ENCODE results near the gene THRAP3. TPM values are rescaled to one million over a fixed set of nuclear protein-coding genes. Genes with fewer than 3 reads are reported as not detected.
A peak's percentile ranks its signal among the peaks of the same experiment; 100 is the strongest.

Gene THRAP3
- total RNA-seq, 2 donors from 2014 or later: 76.6 to 79.1 TPM

DNA sequence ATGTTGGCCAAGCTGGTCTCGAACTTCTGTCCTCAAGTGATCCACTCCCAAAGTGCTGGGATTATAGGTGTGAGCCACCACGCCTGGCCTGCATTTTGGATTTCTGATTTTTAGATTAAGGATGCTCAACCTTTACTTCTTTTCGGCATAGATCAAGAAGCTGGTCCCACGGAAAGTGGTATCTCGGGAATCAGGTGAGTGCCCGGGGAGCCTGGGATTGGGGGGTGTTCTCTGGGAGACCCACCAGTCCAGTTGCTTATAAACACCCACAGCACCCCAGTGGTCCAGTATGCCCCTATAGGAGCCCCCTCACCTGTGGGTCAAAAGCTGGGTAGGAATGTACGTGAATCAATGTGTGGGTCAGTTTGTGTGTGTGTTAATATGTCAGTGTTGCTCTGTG, 85.2 kb downstream of the THRAP3 start:
- no peak for DNase-seq (ENCODE audit: low spot score)
- intact Hi-C loops (cut with DNase I): loop anchor here in 1 of 2 donors (5.0 kb wide), 1 partner anchor 58 kb away; no protein-coding TSS in a partner anchor

DNA sequence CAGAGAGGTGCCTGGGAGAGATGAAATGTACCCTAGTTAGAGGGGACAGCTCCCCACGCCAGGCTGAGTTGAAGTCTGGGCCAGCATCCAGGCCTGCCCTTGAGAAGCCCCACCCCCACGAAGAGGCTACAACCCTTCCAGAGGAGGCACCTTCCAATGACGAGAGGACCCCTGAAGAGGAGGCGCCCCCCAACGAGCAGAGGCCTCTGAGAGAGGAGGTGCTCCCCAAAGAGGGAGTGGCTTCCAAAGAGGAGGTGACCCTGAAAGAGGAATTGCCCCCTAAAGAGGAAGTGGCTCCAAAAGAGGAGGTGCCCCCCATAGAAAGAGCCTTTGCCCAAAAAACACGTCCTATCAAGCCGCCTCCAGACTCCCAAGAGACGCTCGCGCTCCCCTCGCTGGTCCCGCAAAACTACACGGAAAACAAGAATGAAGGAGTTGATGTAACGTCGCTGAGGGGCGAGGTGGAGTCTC, 96.1 kb downstream of the THRAP3 start:
- DNase-seq (ENCODE audit: low spot score): no peak
- intact Hi-C loops (cut with DNase I): no loop called here

DNA sequence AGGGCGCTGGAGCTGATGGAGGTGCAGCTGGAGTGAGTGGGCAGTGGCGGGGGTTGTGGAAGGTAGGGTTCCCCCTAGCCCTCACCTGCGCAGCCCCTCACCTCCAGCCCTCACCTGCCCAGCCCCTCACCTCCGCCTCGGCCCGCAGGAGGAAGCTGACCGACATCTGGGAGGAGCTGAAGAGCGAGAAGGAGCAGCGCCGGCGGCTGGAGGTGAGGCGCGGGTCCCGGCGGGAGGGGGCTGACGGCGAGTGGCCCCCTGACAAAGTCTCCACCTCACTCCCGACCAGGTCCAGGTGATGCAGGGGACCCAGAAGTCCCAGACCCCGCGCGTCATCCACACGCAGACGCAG, 96.5 kb downstream of the THRAP3 start:
- intact Hi-C loops (cut with DNase I): no loop called here
- DNase-seq (ENCODE audit: low spot score): no peak

DNA sequence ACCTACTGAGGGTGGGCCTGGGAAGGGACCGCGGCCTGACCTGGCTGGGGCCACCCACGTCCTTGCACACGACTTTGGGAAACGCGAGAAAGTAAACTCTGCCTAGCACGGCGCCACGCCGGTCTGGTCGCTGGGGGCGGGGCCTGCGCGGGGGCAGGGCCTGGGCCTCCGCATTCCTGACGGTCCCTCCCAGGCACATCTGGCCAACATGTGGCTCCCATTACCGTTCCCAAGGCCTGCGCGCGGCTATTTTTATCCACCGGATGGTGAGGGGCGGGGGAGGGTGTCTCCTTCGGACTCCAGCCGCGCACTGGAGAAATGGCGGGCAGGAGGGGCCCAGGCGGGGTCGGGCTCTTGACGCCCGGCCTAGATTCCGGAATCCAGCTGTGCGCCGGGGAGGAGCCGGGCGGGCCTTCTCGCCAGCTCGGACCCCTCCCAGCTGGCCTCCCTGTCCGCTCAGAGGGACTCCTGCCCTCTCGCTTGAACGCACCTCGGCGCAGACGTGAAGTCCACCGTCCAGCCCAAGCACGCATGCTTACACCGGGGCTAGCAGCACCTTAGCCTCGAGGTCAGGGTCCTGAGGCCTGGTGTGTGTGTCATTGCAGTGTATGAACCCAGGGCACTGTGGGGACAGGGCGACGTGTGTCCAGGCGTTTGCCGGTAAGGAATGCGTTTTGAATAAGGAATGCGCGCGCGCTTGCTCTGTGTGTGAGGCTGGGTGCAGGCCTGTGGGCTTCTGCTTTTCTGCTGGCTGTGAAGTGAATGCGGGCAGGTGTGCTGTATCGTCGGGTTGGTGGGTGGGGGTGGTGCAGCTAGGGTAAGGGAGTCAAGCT, 97.1 kb downstream of the THRAP3 start:
- intact Hi-C loops (cut with DNase I): no loop called here
- peak; percentile 93 for DNase-seq (ENCODE audit: low spot score)

DNA sequence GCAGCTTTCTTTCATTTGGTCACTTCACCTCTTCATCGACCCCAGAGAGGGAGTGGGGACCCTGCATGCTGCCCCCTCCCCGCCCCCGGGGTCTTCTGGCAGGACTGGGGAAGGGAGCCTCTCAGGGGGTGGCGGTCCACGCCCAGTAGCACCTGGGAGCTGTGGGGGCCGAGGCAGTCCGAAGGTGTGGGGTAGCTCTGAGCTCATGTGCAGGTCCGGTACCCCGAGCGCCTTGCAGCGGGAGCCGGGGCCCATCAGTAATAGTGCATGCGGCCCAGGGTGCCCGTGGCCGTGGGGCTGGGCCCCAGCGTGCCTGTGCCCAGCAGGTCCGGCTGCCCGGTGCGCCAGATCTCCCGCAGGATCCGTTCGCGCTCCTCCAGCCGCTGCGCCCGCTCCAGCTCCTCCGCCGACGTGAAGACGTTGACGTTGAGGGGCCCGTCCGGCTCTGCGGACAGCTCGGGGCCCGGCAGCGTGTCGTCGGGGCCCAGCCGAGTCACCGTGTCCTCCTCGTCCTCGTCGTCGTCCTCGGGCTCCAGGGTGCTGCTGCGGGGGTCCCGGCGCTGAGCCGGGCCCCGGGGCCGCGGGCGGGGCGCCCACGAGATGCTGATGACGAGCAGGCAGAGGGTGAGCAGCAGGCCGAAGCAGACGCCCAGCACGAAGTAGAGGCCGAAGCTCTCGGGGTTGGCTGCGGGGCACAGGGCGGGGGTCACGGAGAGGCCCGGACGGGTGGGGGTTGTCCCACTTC, 98.0 kb downstream of the THRAP3 start:
- intact Hi-C loops (cut with DNase I): no loop called here
- no peak for DNase-seq (ENCODE audit: low spot score)

DNA sequence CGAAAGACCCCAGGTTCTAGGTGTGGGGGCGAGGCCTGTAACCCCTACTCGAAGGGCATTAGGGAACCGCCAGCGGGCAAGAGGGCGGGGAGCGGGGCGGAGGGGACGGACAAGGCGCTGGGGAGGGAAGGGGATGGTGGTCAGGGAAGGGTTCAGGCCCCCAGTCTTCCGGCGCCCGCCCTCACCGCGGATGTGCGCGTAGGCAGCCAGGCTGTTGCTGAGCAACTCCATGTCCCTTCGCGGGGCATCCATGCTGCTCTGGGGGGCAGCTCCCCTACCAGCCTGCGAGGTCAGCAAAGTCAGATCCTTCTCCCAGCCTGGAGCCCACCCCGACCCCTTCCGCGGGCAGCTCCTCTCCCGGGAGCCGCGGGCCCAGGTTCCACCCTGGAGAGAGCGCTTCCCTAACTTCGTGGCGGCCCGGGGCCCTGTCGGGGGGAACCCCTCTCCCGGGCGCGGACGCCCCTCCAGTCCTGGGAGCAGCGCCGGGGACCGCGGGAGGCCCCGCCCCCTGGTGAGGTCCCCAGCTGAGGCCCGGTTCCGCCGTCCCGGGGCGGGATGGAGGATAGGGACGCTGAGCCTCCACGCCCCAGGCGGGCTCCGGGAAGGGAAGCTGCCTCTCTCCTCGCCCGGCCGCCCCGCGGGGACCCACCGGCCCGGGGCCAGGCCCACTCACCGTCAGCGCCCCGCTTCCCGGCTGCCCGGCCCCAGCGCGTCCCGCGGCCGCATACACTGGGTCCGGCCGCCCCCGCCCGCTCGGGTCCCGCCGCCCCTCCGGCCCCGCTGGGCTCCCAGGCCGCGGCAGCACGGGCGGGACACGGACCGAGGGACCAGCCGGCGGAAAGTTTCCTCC, 98.8 kb downstream of the THRAP3 start:
- DNase-seq (ENCODE audit: low spot score): peak; percentile 88
- intact Hi-C loops (cut with DNase I): no loop called here

DNA sequence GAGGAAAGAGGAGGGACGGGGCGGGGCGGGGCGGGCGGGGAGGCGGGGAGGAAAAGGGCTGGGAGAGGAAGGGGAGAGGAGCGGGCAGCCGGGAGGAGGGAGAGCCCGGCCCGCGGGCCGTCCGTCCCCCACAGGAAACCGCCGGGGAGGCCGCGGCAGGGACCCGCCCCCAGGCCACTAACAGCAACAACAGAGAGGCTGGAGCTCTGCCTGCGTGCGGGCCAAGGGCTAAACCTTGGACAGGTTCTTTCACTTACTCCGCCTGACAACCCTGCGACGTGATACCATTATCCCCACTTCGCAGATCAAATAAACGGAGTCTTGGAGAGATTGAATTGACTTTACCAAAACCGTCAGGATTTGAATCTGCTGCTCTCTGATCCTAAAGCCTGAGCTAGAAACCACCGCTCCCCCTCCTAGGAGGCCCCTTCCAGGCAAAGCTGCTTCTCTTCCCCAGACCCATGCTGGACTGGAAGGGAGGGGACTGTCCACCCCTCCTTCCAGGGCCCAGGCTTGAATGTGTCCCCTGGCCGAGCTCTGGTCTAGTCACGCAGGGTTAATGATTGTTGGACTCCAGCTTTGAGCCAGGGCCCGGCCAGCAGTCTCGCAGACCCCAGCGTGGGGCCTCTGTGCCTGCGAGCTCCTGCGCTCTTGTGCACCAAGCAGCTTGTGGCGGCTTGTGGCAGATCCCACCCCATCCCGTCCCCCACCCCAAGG, 99.6 kb downstream of the THRAP3 start, which contains the start of gene EVA1B:
Gene EVA1B (minus strand): TSS at position 10 of the 717 bp plus-strand sequence. CDS start 608 bp downstream, outside the sequence.
- intact Hi-C loops (cut with DNase I): no loop called here
- DNase-seq (ENCODE audit: low spot score): peak; percentile 92

DNA sequence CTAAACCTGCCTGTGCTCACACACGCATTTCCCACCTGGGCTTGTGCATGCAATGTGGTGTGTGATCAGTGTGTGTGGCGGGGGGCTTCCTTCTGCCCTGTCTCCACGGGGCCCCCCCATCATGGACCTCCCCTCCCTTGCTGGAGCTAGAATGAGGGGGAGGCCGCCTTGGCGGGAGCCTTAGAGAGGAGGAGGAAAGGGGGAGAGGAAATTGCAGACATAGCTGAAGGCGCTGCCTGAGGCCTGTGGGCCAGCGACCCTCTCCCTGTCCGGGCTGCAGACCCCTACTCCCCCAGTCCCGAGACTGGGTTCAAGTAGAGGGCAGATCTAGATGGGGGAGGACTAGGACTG, 100.1 kb downstream of the THRAP3 start:
- intact Hi-C loops (cut with DNase I): no loop called here
- no peak for DNase-seq (ENCODE audit: low spot score)

DNA sequence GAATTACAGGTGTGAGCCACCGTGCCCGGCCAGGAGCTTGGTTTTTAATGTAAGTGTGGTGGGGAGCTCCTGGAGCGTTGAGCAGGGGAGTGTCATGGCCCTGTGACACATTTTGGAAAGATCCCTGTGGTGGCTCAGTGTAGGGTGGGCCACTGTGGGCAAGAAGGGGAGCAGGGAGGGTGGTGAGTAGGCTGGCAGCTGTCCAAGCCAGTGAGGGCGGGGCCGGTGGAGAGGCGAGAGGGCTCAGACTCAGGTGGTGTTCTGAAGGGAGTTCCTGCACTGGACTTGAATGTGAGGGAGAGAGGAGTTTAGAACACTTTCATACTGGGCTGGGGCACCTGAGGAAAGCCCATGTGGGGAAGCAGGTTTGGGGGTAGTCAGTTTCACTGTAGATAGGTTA, 102.3 kb downstream of the THRAP3 start:
- intact Hi-C loops (cut with DNase I): no loop called here
- DNase-seq (ENCODE audit: low spot score): no peak

DNA sequence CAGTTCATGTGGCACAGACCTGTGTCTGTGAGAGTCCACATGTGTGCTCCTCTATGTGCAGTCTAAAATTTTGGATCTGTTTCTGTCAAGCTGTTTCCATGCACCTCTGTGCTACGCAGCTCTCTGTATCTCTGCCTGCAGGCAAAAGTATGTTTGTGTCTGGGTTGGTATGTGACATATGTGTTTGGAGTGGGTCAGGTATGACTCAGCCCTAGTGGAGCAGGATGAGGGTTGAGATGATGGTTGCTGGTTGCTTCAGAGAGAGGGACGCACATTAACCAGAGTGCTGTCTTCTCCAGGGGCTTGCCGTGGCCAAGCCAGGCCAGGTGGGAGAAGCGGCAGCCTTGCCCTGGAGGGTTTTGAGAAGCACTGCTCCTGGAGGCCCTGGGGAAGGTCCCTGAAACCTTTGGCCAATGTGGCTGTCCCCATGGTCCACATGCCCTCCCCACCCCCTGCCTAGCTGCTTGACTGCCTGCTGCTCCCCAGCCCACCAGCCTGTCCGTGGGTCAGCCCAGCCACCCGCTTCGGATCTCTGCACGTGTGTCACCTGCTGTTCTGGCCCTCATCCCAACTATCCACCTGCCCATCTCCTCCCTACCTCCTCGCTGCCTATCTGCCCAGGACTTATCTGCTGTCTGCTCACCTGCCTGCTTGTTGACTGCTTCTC, 103.3 kb downstream of the THRAP3 start:
- no peak for DNase-seq (ENCODE audit: low spot score)
- intact Hi-C loops (cut with DNase I): no loop called here

DNA sequence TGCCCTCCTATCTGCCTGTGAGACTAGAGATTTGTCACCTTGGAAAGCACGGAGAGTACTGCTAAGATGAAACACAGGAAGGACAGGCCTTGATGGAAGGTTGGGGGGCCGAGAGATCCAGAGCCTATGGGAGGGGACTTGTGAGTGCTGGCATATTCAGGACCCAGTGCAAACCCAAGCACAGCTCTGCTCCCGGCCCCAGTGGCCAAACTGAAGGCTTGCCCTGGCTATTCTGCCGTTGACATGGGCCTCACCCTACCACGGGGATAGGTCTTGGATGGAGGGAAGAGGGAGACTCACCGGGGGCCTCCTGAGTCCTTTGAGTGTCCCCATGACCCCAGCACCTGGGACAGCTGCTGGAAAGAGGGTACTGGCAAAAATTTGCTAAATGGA, 103.8 kb downstream of the THRAP3 start:
- intact Hi-C loops (cut with DNase I): no loop called here
- DNase-seq (ENCODE audit: low spot score): no peak

DNA sequence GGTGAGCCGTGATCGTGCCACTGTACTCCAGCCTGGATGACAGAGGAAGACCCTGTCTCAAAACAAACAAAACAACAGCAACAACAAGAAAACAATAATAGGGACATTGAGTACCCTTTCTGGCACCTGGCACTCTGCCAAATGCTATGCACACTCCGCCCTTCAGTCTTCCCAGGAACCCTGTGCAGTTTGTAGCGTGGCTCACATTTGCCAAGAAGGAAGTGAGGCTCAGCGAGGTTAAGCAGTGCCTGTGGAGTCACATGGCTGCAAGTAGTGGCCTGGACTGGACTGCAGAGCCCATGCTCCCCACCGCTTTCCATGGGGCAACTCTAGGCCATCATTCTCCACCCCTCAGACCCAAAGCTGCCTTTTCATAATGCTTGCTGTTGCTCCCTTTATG, 104.5 kb downstream of the THRAP3 start:
- intact Hi-C loops (cut with DNase I): no loop called here
- DNase-seq (ENCODE audit: low spot score): no peak

DNA sequence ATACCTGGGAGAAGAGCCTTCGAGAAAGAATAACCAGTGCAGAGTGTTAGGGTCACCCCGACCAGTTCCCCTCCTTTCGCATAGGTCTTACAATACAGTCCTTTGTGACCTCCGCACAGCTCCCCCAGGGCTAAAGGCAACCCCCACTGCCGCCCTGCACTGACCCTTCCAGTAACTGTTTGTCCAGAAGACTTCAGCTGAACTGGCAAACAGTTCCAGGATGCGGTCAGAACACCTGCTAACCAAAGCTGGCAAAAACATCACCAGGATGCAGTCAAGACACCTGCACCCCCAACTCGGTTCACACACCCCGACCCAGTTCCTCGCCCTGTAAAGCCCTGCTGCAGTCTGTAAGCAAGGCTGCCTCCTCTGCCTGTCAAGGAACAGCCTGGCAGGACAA, 105.6 kb downstream of the THRAP3 start:
- DNase-seq (ENCODE audit: low spot score): no peak
- intact Hi-C loops (cut with DNase I): no loop called here

DNA sequence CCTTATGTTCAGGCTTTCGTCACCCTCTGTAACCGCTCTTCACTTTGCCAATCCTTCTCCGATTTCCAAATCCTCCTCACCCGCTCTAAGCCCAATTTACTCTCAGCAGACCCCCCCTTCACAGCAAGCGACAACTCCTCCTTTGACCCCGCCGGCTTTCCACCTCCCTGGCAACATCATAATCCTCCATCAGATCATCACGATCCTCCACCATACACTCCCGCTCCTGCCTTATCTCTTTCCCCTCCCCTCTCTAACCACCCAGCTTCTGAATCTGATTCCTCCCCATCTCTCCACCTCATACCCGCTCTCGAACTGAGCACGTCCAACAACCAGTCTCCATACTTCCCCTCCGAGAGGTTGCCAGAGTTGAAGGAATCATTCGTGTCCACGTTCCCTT, 106.7 kb downstream of the THRAP3 start:
- DNase-seq (ENCODE audit: low spot score): no peak
- intact Hi-C loops (cut with DNase I): no loop called here

DNA sequence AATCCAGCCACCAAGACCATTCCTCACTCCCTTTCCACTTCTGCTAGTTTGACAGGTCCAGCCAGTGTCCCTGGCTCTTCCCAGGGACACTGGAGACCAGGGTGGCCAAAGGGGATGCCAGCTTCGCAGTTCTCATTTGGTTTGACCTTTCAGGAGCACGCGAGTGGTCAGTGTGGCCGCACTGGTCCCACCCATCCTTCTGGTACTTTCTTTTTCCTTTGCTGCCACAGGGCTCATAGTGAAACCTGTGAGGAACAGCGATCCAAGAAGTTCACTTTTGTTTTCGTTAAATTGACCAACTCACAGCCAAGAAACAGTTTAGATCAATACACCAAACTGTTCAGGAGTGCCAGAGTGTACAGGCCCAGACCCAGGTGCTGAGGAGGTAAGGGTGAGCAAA, 113.6 kb downstream of the THRAP3 start:
- intact Hi-C loops (cut with DNase I): no loop called here
- no peak for DNase-seq (ENCODE audit: low spot score)

DNA sequence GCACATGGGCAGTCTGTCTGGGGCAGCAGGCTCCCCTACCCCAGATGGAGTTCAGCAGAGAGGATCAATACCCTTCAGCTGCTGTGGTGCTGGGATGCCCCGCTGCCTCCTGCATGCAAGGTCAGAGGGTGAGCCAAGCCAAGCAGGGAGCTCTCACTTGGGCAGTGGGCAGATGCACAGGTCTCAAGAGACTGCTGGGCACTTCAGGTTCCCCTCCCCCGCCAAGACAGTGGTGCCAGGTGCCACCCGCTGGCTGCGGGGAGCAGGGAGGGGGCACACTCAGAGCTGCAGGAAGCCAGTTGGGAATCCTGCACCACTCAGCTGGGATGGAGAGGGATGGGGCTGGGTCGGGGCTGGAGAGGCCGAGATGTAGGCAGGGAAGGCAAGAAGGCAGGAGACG, 115.0 kb downstream of the THRAP3 start:
- no peak for DNase-seq (ENCODE audit: low spot score)
- intact Hi-C loops (cut with DNase I): no loop called here

DNA sequence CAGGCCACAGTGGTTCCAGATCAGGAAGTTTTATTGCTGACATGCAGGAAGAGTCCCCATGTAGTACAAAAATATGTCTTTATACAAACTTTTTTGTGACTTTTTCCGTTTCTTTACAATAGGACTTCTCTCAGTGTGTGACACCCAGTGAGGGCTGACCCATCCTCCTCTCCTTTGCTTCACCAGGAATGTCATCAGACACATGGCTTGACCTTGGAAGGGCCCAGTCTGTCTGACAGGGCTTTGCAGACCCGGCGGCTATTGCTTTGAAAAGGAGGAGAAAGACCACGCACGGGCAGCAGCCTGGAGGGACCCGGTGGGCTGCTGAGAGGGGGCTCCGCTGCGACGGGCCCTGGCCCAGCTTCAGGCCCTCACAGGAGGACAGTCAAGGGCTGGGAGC, 115.4 kb downstream of the THRAP3 start:
- no peak for DNase-seq (ENCODE audit: low spot score)
- intact Hi-C loops (cut with DNase I): loop anchor here in 1 of 2 donors (5.0 kb wide), 2 partner anchors 73 to 933 kb away; no protein-coding TSS in a partner anchor

DNA sequence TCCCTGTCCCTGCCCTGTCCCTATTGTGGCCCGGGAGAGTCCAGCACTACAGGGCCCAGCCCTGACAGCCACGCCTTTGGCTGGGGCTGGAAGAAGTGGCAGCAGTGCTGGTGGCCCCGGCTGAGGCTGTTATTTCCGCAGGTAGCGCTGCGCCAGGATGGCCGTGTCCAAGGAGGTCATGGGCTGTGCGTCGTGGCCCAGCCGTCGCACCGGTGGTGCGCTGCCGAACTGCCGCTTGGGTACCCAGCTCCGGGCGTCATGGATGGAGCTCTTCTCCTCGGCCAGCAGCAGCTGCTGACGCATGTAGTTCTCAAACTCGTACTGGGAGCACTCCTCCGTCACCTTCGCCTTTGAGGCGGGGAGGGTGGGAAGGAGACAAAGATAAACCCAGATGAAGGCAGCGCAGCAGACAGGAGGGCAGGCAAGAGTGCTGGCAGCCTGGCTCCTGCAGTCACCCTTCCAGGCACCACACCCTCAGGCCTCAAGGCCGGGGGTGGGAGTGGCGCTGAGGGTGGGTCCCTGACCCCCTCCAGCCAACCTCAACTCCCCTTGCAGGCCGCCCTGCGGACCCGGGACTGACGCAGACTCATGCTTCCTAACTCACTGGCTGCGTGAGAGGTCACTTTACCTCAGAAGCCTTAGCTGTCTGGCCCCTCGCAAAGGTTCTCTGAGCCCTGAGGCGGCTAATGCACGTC, 117.5 kb downstream of the THRAP3 start:
- DNase-seq (ENCODE audit: low spot score): no peak
- intact Hi-C loops (cut with DNase I): loop anchor here (2.0 to 5.0 kb wide), 3 partner anchors 71 to 931 kb away; no protein-coding TSS in a partner anchor
